Panc1 (cell line): ENCODE measurements around the gene TRAPPC2L. TPM values are rescaled to one million over a fixed set of nuclear protein-coding genes. Genes with fewer than 3 reads are reported as not detected.

Experiments used
- ATAC-seq: fragments of 200-7000 bp; cut with Tn5 transposase; 2 replicates; pipeline ENCODE4 v1.9.1; 2020; ENCODE audit warnings: mild to moderate bottlenecking, moderate library complexity
- BruUV-seq: library from RNA; stranded (reverse); fragments of 400-500 nt; replicated peaks from 2 replicates; lab custom pipeline; 2021; lab: Mats Ljungman, UMichigan
- CTCF ChIA-PET: fragments of 300-600 bp; sonication (Branson Sonifier 250); formaldehyde crosslinking; loops from one replicate; lab custom pipeline; 2022; ENCODE audit warnings: antibody characterized with exemption; lab: Charles Lee
- POLR2A ChIA-PET: fragments of 300-600 bp; sonication (Branson Sonifier 250); formaldehyde crosslinking; loops from one replicate; lab custom pipeline; 2022; ENCODE audit warnings: antibody characterized with exemption; lab: Charles Lee
- DNase-seq: peaks from one replicate; pipeline ENCODE4 v3.0.0-alpha.2; 2010; ENCODE audit warnings: low read depth, low spot score
- H3K27ac ChIP-seq: 2 replicates; pipeline ENCODE4 v1.5.1; 2011; ENCODE audit warnings: mild to moderate bottlenecking, low read length, inconsistent platforms
- H3K27me3 ChIP-seq: fragments of 200-500 bp; sonication (Bioruptor generic); 2 replicates; pipeline ENCODE4 v1.6.0; 2014; ENCODE audit warnings: low read length, inconsistent platforms; ENCODE audit not compliant: control insufficient read depth, insufficient read depth
- H3K36me3 ChIP-seq: fragments of 200-500 bp; sonication (Bioruptor generic); 2 replicates; pipeline ENCODE4 v1.5.1; 2014; ENCODE audit warnings: inconsistent platforms, mild to moderate bottlenecking, low read length, moderate library complexity; ENCODE audit not compliant: control insufficient read depth, insufficient read depth
- H3K4me1 ChIP-seq: 2 replicates; pipeline ENCODE4 v1.5.1; 2011; ENCODE audit warnings: inconsistent platforms, mild to moderate bottlenecking, low read length, moderate library complexity; ENCODE audit not compliant: control insufficient read depth, insufficient read depth
- H3K4me3 ChIP-seq, 2 experiments: 2 replicates each; pipeline ENCODE4 v1.5.1; 2011 to 2012; ENCODE audit warnings: low read depth in 2 of 2, low read length in 2 of 2, mild to moderate bottlenecking in 2 of 2, inconsistent platforms in 1 of 2, moderate library complexity in 1 of 2
- H3K9me3 ChIP-seq: fragments of 200-500 bp; sonication (Bioruptor generic); 2 replicates; pipeline ENCODE4 v1.5.1; 2014; ENCODE audit warnings: low read depth, mild to moderate bottlenecking, inconsistent platforms, low read length, moderate library complexity; ENCODE audit not compliant: control insufficient read depth, insufficient read depth
- POLR2AphosphoS5 ChIP-seq: IDR thresholded peaks from 2 replicates; pipeline ENCODE4 v1.6.1; 2012; ENCODE audit warnings: mild to moderate bottlenecking, low read depth, low read length, moderate library complexity
- SIN3A ChIP-seq: IDR thresholded peaks from 2 replicates; pipeline ENCODE4 v1.6.1; 2012; ENCODE audit warnings: low read depth, mild to moderate bottlenecking, low read length, moderate library complexity, borderline replicate concordance; ENCODE audit not compliant: insufficient read depth
- TCF7L2 ChIP-seq: IDR thresholded peaks from 2 replicates; pipeline ENCODE4 v1.6.1; 2011; ENCODE audit warnings: mild to moderate bottlenecking, low read depth, low read length, inconsistent platforms
- in situ Hi-C: cut with HindIII; loops from 2 replicates; pipeline ENCODE4 v1.10.0; 2016; ENCODE audit warnings: low sequenced_read_pairs, low pct_unique_long_range_greater_than_20kb
- intact Hi-C: fragments of 100-400 bp; cut with micrococcal nuclease; formaldehyde crosslinking; loops from one replicate; pipeline ENCODE4 v1.10.0; 2022; ENCODE audit not compliant: unreplicated experiment
- total RNA-seq: library from RNA; stranded (reverse); gene quantifications from one replicate; pipeline ENCODE4 v1.2.1, GENCODE V29; 2021; ENCODE audit not compliant: unreplicated experiment
- TF ChIP-seq, protein P1 (sequence below): fragments of 450-650 bp; IDR thresholded peaks from 2 replicates; pipeline ENCODE4 v1.5.1; 2017; ENCODE audit warnings: mild to moderate bottlenecking
- TF ChIP-seq, protein P2 (sequence below), 2 experiments: IDR thresholded peaks; 2 replicates each; pipeline ENCODE4 v1.6.1; 2011 to 2012; ENCODE audit warnings: low read depth in 2 of 2, control low read depth in 1 of 2, low read length in 1 of 2, mild to moderate bottlenecking in 1 of 2, moderate library complexity in 1 of 2; ENCODE audit not compliant: insufficient read depth in 1 of 2

TRAPPC2L gene
- total RNA-seq, 1 experiment from 2014 or later = 73.8 TPM

DNA sequence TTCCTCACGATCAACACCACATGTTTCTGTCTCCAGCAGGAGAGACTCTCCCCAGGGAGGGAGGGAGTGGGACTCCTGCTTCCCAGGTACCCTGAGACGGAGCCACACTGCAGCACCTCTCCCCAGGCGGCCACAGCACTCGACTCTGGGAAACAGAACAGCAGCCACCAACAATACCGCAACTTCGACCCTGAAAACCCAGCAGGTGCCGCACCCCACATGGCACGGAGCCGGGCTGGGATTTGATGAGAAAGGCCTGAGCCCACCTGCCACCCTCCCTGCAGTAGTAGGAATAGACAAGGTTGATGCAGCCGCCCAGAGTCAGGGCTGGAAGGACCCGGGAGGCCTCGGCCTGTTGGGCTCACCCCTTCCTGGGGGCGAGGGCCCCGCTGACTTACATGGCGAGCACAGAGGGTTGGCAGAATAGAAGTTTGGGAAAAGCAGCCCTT is 14.6 kb upstream of the TRAPPC2L start:
- in situ Hi-C loops = no loop called here
- Histone ChIP-seq H3K4me3 (no peak overlapping the region), H3K36me3 (no peaks in the 10 kb centered on the region; the same call in 1 of the 2 replicates), H3K9me3 (no peaks in the 10 kb centered on the region), H3K4me1 (no peaks in the 10 kb centered on the region), H3K27me3 (no peaks in the 10 kb centered on the region), H3K27ac (no peak overlapping the region)
- no peak for DNase-seq
- no peak for ATAC-seq
- ChIA-PET CTCF (no interaction called here), POLR2A (no interaction called here)
- no peak for TF ChIP-seq SIN3A
- no peak for TF ChIP-seq POLR2AphosphoS5
- TF ChIP-seq, protein P1, sequence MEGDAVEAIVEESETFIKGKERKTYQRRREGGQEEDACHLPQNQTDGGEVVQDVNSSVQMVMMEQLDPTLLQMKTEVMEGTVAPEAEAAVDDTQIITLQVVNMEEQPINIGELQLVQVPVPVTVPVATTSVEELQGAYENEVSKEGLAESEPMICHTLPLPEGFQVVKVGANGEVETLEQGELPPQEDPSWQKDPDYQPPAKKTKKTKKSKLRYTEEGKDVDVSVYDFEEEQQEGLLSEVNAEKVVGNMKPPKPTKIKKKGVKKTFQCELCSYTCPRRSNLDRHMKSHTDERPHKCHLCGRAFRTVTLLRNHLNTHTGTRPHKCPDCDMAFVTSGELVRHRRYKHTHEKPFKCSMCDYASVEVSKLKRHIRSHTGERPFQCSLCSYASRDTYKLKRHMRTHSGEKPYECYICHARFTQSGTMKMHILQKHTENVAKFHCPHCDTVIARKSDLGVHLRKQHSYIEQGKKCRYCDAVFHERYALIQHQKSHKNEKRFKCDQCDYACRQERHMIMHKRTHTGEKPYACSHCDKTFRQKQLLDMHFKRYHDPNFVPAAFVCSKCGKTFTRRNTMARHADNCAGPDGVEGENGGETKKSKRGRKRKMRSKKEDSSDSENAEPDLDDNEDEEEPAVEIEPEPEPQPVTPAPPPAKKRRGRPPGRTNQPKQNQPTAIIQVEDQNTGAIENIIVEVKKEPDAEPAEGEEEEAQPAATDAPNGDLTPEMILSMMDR = no peak
- TF ChIP-seq TCF7L2 = no peak
- TF ChIP-seq, protein P2, sequence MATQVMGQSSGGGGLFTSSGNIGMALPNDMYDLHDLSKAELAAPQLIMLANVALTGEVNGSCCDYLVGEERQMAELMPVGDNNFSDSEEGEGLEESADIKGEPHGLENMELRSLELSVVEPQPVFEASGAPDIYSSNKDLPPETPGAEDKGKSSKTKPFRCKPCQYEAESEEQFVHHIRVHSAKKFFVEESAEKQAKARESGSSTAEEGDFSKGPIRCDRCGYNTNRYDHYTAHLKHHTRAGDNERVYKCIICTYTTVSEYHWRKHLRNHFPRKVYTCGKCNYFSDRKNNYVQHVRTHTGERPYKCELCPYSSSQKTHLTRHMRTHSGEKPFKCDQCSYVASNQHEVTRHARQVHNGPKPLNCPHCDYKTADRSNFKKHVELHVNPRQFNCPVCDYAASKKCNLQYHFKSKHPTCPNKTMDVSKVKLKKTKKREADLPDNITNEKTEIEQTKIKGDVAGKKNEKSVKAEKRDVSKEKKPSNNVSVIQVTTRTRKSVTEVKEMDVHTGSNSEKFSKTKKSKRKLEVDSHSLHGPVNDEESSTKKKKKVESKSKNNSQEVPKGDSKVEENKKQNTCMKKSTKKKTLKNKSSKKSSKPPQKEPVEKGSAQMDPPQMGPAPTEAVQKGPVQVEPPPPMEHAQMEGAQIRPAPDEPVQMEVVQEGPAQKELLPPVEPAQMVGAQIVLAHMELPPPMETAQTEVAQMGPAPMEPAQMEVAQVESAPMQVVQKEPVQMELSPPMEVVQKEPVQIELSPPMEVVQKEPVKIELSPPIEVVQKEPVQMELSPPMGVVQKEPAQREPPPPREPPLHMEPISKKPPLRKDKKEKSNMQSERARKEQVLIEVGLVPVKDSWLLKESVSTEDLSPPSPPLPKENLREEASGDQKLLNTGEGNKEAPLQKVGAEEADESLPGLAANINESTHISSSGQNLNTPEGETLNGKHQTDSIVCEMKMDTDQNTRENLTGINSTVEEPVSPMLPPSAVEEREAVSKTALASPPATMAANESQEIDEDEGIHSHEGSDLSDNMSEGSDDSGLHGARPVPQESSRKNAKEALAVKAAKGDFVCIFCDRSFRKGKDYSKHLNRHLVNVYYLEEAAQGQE (IDR thresholded peaks at IDR 0.05; ENCODE audit: insufficient read depth in 1 of 2, low read depth in 2 of 2, low read length in 1 of 2) = no peak
- no TSS peak for BruUV-seq
- intact Hi-C loops = no loop called here

DNA sequence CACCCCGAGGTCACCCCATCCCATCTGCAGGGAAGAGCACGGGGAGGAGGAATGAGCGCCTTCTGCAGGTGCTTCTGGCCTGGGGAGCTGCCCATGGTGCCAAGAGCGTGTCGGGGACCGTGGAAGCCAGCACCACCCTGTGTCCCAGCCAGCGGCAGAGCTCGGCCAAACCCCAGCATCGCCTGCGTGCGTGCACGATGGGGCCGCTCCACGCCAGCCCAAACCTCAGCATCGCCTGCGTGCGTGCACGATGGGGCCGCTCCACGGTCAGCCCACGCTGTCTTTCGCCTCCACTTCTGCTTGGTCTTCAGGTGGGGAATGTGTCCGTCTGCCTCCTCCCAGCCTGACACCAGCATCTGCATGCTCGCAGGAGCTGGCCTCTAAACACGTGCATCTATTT is 14.1 kb upstream of the TRAPPC2L start:
- in situ Hi-C loops (no loop called here), intact Hi-C loops (no loop called here)
- Histone ChIP-seq H3K4me1 (no peaks in the 10 kb centered on the region), H3K9me3 (no peaks in the 10 kb centered on the region), H3K27me3 (no peaks in the 10 kb centered on the region), H3K4me3 (no peak overlapping the region), H3K36me3 (no peaks in the 10 kb centered on the region; the same call in 1 of the 2 replicates), H3K27ac (no peak overlapping the region)
- no peak for DNase-seq
- no peak for ATAC-seq
- CTCF ChIA-PET = no interaction called here
- TF ChIP-seq TCF7L2 (no peak), SIN3A (no peak), POLR2AphosphoS5 (no peak)
- TF ChIP-seq, protein P1 = no peak
- TF ChIP-seq, protein P2 (IDR thresholded peaks at IDR 0.05; ENCODE audit: insufficient read depth in 1 of 2, low read depth in 2 of 2, low read length in 1 of 2) = no peak
- no TSS peak for BruUV-seq
- POLR2A ChIA-PET = no interaction called here
